OCI-LY7 (cell line): ENCODE data around the gene CD3E. TPM values are rescaled to one million over a fixed set of nuclear protein-coding genes. Genes with fewer than 3 reads are reported as not detected.

Experiments
- BruUV-seq: library from RNA; stranded (reverse); fragments of 400-500 nt; replicated peaks from 2 replicates; lab custom pipeline; 2021; lab: Mats Ljungman, UMichigan
- CTCF ChIA-PET: fragments of 300-600 bp; sonication (Branson Sonifier 250); formaldehyde crosslinking; loops from one replicate; lab custom pipeline; 2022; ENCODE audit warnings: antibody characterized with exemption; ENCODE audit not compliant: unreplicated experiment; lab: Charles Lee
- POLR2A ChIA-PET: fragments of 300-600 bp; sonication (Branson Sonifier 250); formaldehyde crosslinking; loops from one replicate; lab custom pipeline; 2022; ENCODE audit warnings: antibody characterized with exemption; lab: Charles Lee
- DNase-seq: peaks from one replicate; pipeline ENCODE4 v3.0.0-alpha.2; 2015; ENCODE audit warnings: low spot score
- H2AFZ ChIP-seq: fragments of 200-600 bp; sonication (generic), shearing (Covaris generic); 2 replicates; pipeline ENCODE4 v1.6.1; 2014; ENCODE audit warnings: mild to moderate bottlenecking, antibody characterized with exemption, low read length, moderate library complexity
- H3K27ac ChIP-seq: fragments of 200-600 bp; sonication (generic); 2 replicates; pipeline ENCODE4 v1.5.1; 2014; ENCODE audit warnings: mixed run types, low read depth, mild to moderate bottlenecking, moderate library complexity, low read length, inconsistent platforms; ENCODE audit not compliant: poor library complexity, severe bottlenecking
- H3K36me3 ChIP-seq: fragments of 200-600 bp; sonication (generic); 2 replicates; pipeline ENCODE4 v1.6.1; 2014; ENCODE audit warnings: mild to moderate bottlenecking, antibody characterized with exemption, low read length, moderate library complexity, mixed read lengths; ENCODE audit not compliant: insufficient read depth
- H3K4me1 ChIP-seq: fragments of 200-600 bp; sonication (generic); 2 replicates; pipeline ENCODE4 v1.5.1; 2014; ENCODE audit warnings: mild to moderate bottlenecking, low read length; ENCODE audit not compliant: insufficient read depth, poor library complexity, severe bottlenecking
- H3K4me2 ChIP-seq: fragments of 200-600 bp; sonication (generic); 2 replicates; pipeline ENCODE4 v1.6.1; 2014; ENCODE audit warnings: mild to moderate bottlenecking, low read length
- H3K4me3 ChIP-seq: fragments of 200-600 bp; sonication (generic); 2 replicates; pipeline ENCODE4 v1.5.1; 2014; ENCODE audit warnings: mild to moderate bottlenecking, low read depth, low read length; ENCODE audit not compliant: poor library complexity, severe bottlenecking
- H3K79me2 ChIP-seq: fragments of 200-600 bp; sonication (generic); 2 replicates; pipeline ENCODE4 v1.6.1; 2016; ENCODE audit warnings: low read depth, mild to moderate bottlenecking, low read length, moderate library complexity, mixed read lengths; ENCODE audit not compliant: insufficient read depth
- H3K9me2 ChIP-seq: fragments of 200-600 bp; sonication (generic); 2 replicates; pipeline ENCODE4 v1.6.1; 2016; ENCODE audit warnings: mild to moderate bottlenecking, low read length, mixed read lengths; ENCODE audit not compliant: insufficient read depth
- H3K9me3 ChIP-seq: fragments of 200-600 bp; sonication (generic); 2 replicates; pipeline ENCODE4 v1.6.1; 2014; ENCODE audit warnings: mild to moderate bottlenecking, mixed run types, low read length, mixed read lengths
- H4K20me1 ChIP-seq: fragments of 200-600 bp; sonication (generic); 2 replicates; pipeline ENCODE4 v1.6.1; 2014; ENCODE audit warnings: mild to moderate bottlenecking, antibody characterized with exemption, low read length, moderate library complexity, mixed read lengths; ENCODE audit not compliant: insufficient read depth
- CTCF ChIP-seq: fragments of 200-600 bp; sonication (generic); conservative IDR thresholded peaks from 2 replicates; pipeline ENCODE4 v1.5.1; 2014; ENCODE audit warnings: mild to moderate bottlenecking, antibody characterized with exemption, low read length, moderate library complexity, mixed read lengths
- EZH2phosphoT487 ChIP-seq: fragments of 200-600 bp; sonication (generic); IDR thresholded peaks from 2 replicates; pipeline ENCODE4 v1.6.1; 2018; ENCODE audit warnings: low read depth, borderline replicate concordance, mild to moderate bottlenecking, mixed run types, antibody characterized with exemption, low read length, moderate library complexity, mixed read lengths
- intact Hi-C: fragments of 100-400 bp; cut with micrococcal nuclease; formaldehyde crosslinking; loops from one replicate; pipeline ENCODE4 v1.10.0; 2022; ENCODE audit not compliant: unreplicated experiment
- small RNA-seq: library from RNA; depleted of rRNA; stranded (forward); fragments of <200 nt; gene quantifications from one replicate; pipeline ENCODE3, GENCODE V24; 2014
- total RNA-seq, 2 experiments: library from RNA; depleted of rRNA in 1 of 2; stranded (reverse); fragments of >200 nt in 1 of 2; shearing (Covaris generic) in 1 of 2; gene quantifications; 2 replicates each; pipeline ENCODE4 v1.2.3, GENCODE V29; 2014 to 2022

CD3E gene
- total RNA-seq, 2 experiments from 2014 or later: 1.7 TPM; not detected in 1

- H3K79me2 ChIP-seq: peaks cover 44% of the 10 kb centered on the region
- POLR2A ChIA-PET: interaction anchor here (0.5 to 1.9 kb wide), 5 partner anchors 8 to 183 kb away, joined by 4 to 8 read pairs (median 4); no protein-coding TSS in a partner anchor
These were observed 60.6 kb downstream of the CD3E start for GRCh38 chr11:118364956-118365615.

More at GRCh38 chr11:118364956-118365615, 60.6 kb downstream of the CD3E start:
- H4K20me1 ChIP-seq: no peaks in the 10 kb centered on the region
- H3K9me3 ChIP-seq: no peaks in the 10 kb centered on the region
- H3K27ac ChIP-seq: no peak overlapping the region
- H2AFZ ChIP-seq: no peak overlapping the region
- DNase-seq: no peak
- BruUV-seq: no TSS peak
- intact Hi-C loops: loop anchor here (5.0 kb wide), 1 partner anchor 72 kb away; the partner anchor contains the start of gene KMT2A
- peaks cover 12% of the 10 kb centered on the region for H3K4me1 ChIP-seq
- H3K9me2 ChIP-seq: no peaks in the 10 kb centered on the region
- CTCF ChIA-PET: no interaction called here
- H3K36me3 ChIP-seq: peaks cover 74% of the 10 kb centered on the region
- H3K4me2 ChIP-seq: no peak overlapping the region
- TF ChIP-seq CTCF (no peak), EZH2phosphoT487 (no peak)
- H3K4me3 ChIP-seq: no peak overlapping the region

Small RNA genes within 50 kb of the gene (small RNA-seq; reads per million reads assigned to genes)
- not detected for gene AP001582.1

Other genes starting within 250 kb of the CD3E start
- gene TMPRSS4, start 227.7 kb upstream of the CD3E start, total RNA-seq (2014; rRNA removed; shearing (Covaris generic)): 0.03 TPM in 1 of 2 replicates, not detected in the other
- gene TMPRSS4, start 227.7 kb upstream of the CD3E start, total RNA-seq (2022): not detected in 2 replicates
- 0.06 and 0.08 TPM in 2 replicates for gene SMIM35, start 217.8 kb upstream of the CD3E start, total RNA-seq (2014; rRNA removed; shearing (Covaris generic))
- 0.67 and 0.90 TPM in 2 replicates for gene SMIM35, start 217.8 kb upstream of the CD3E start, total RNA-seq (2022)
- gene SCN4B, start 151.9 kb upstream of the CD3E start, total RNA-seq (2014; rRNA removed; shearing (Covaris generic)): not detected in 2 replicates
- gene SCN4B, start 151.9 kb upstream of the CD3E start, total RNA-seq (2022): not detected in 2 replicates
- 0.06 TPM in 1 of 2 replicates, not detected in the other for gene SCN2B, start 128.1 kb upstream of the CD3E start, total RNA-seq (2014; rRNA removed; shearing (Covaris generic))
- gene SCN2B, start 128.1 kb upstream of the CD3E start, total RNA-seq (2022): 0.10 TPM in 1 of 2 replicates, not detected in the other
- 0.73 and 1.4 TPM in 2 replicates for gene JAML, start 79.7 kb upstream of the CD3E start, total RNA-seq (2014; rRNA removed; shearing (Covaris generic))
- 0.63 and 0.74 TPM in 2 replicates for gene JAML, start 79.7 kb upstream of the CD3E start, total RNA-seq (2022)
- gene MPZL3, start 52.4 kb upstream of the CD3E start, total RNA-seq (2014; rRNA removed; shearing (Covaris generic)): 1.9 and 2.2 TPM in 2 replicates
- gene MPZL3, start 52.4 kb upstream of the CD3E start, total RNA-seq (2022): 5.8 and 6.9 TPM in 2 replicates
- not detected in 2 replicates for gene MPZL2, start 40.4 kb upstream of the CD3E start, total RNA-seq (2014; rRNA removed; shearing (Covaris generic))
- not detected in 2 replicates for gene MPZL2, start 40.4 kb upstream of the CD3E start, total RNA-seq (2022)
- gene CD3D, start 38.0 kb downstream of the CD3E start, total RNA-seq (2014; rRNA removed; shearing (Covaris generic)): not detected in 2 replicates
- gene CD3D, start 38.0 kb downstream of the CD3E start, total RNA-seq (2022): not detected in 2 replicates
- not detected in 2 replicates for gene CD3G, start 39.6 kb downstream of the CD3E start, total RNA-seq (2014; rRNA removed; shearing (Covaris generic))
- gene CD3G, start 39.6 kb downstream of the CD3E start, total RNA-seq (2022): not detected in 2 replicates
- 24.1 and 28.0 TPM in 2 replicates for gene UBE4A, start 54.9 kb downstream of the CD3E start, total RNA-seq (2014; rRNA removed; shearing (Covaris generic))
- gene UBE4A, start 54.9 kb downstream of the CD3E start, total RNA-seq (2022): 37.7 and 38.4 TPM in 2 replicates
- gene ATP5MG, start 96.9 kb downstream of the CD3E start, total RNA-seq (2014; rRNA removed; shearing (Covaris generic)): 212 and 222 TPM in 2 replicates
- 266 and 294 TPM in 2 replicates for gene ATP5MG, start 96.9 kb downstream of the CD3E start, total RNA-seq (2022)
- 55.8 and 58.8 TPM in 2 replicates for gene KMT2A, start 131.8 kb downstream of the CD3E start, total RNA-seq (2014; rRNA removed; shearing (Covaris generic))
- 90.0 and 96.4 TPM in 2 replicates for gene KMT2A, start 131.8 kb downstream of the CD3E start, total RNA-seq (2022)
- gene TTC36, start 222.7 kb downstream of the CD3E start, total RNA-seq (2014; rRNA removed; shearing (Covaris generic)): not detected in 2 replicates
- 0.65 and 0.82 TPM in 2 replicates for gene TTC36, start 222.7 kb downstream of the CD3E start, total RNA-seq (2022)
- 14.0 and 16.0 TPM in 2 replicates for gene TMEM25, start 226.5 kb downstream of the CD3E start, total RNA-seq (2014; rRNA removed; shearing (Covaris generic))
- gene TMEM25, start 226.5 kb downstream of the CD3E start, total RNA-seq (2022): 10.7 and 11.7 TPM in 2 replicates